Breast epithelium (tissue), 4 donors: ENCODE data around the gene KLHL18. TPM values are rescaled to one million over a fixed set of nuclear protein-coding genes. Genes with fewer than 3 reads are reported as not detected.
"Not testable (repeated sequence)": the region's sequence is repeated elsewhere in the genome, so short reads cannot be mapped to it uniquely, and the experiment has no call there.

Experiments used
- DNase-seq, 2 donors: peaks; one replicate each; pipeline ENCODE4 v3.0.0-alpha.2; 2019; ENCODE audit warnings: low spot score in 2 of 2
- H3K27ac ChIP-seq, 2 donors: fragments of 200-600 bp; sonication (generic) in 1 of 2; one replicate each; pipeline ENCODE4 v1.5.1; 2016 to 2019; ENCODE audit warnings: mild to moderate bottlenecking in 1 of 2
- H3K27me3 ChIP-seq, 2 donors: fragments of 200-600 bp; sonication (generic) in 1 of 2; one replicate each; pipeline versions ENCODE4 v1.5.1 to v1.6.0; 2017 to 2019; ENCODE audit warnings: control low read depth in 1 of 2, mild to moderate bottlenecking in 1 of 2
- H3K36me3 ChIP-seq: fragments of 200-600 bp; one replicate; pipeline ENCODE4 v1.5.1; 2019
- H3K4me1 ChIP-seq, 2 donors: fragments of 200-600 bp; sonication (generic); one replicate each; pipeline ENCODE4 v1.5.1; 2016 to 2019; ENCODE audit warnings: control low read depth in 1 of 2
- H3K4me3 ChIP-seq, 3 donors: fragments of 200-600 bp; sonication (generic); 1 replicate in 2 of 3; 2 replicates in 1 of 3; pipeline ENCODE4 v1.5.1; 2016 to 2019; ENCODE audit warnings: mild to moderate bottlenecking in 3 of 3, moderate library complexity in 2 of 3
- H3K9me3 ChIP-seq, 2 donors: fragments of 200-600 bp; sonication (generic) in 1 of 2; one replicate each; pipeline ENCODE4 v1.5.1; 2016 to 2019; ENCODE audit warnings: control low read depth in 1 of 2
- CTCF ChIP-seq, 3 donors: fragments of 450-650 bp; IDR thresholded peaks; one replicate each; pipeline ENCODE4 v1.5.1; 2016 to 2017; ENCODE audit warnings: antibody characterized with exemption in 3 of 3, mild to moderate bottlenecking in 3 of 3, moderate library complexity in 3 of 3
- POLR2A ChIP-seq: fragments of 450-650 bp; IDR thresholded peaks from one replicate; pipeline ENCODE4 v1.6.1; 2016; ENCODE audit warnings: antibody characterized with exemption, mild to moderate bottlenecking, moderate library complexity
- POLR2AphosphoS5 ChIP-seq, 3 donors: sonication (generic); formaldehyde crosslinking; IDR thresholded peaks; one replicate each; pipeline ENCODE4 v1.6.1; 2017; ENCODE audit warnings: antibody characterized with exemption in 3 of 3
- intact Hi-C: fragments of 100-400 bp; cut with DNase I; formaldehyde crosslinking; loops from one replicate; pipeline ENCODE4 v1.15.1; 2023; ENCODE audit warnings: low total_unique reads
- total RNA-seq, 3 donors: library from RNA; depleted of rRNA; stranded (reverse); fragments of >200 nt; gene quantifications; one replicate each; pipeline ENCODE4 v1.1.0, GENCODE V29; 2016

KLHL18 gene
- total RNA-seq, 3 donors from 2014 or later = 12.5 to 14.5 (median 14.1) TPM

GRCh38 chr3:47348411-47349154, 65.8 kb downstream of the KLHL18 start:
- H3K9me3 ChIP-seq = no peaks in the 10 kb centered on the region
- no peak overlapping the region for H3K4me3 ChIP-seq
- TF ChIP-seq POLR2AphosphoS5 (IDR thresholded peaks at IDR 0.05) = no peak
- no peak for TF ChIP-seq POLR2A
- no peak for TF ChIP-seq CTCF (IDR thresholded peaks at IDR 0.05)
- no peak for DNase-seq
- no peak overlapping the region for H3K27ac ChIP-seq
- no peaks in the 10 kb centered on the region for H3K4me1 ChIP-seq
- no peaks in the 10 kb centered on the region for H3K27me3 ChIP-seq
- intact Hi-C loops = no loop called here
- peaks cover 5% of the 10 kb centered on the region for H3K36me3 ChIP-seq

- no peaks in the 10 kb centered on the region for H3K36me3 ChIP-seq
- TF ChIP-seq POLR2A (no peak), CTCF (IDR thresholded peaks at IDR 0.05) (no peak), POLR2AphosphoS5 (IDR thresholded peaks at IDR 0.05) (no peak)
- no peaks in the 10 kb centered on the region for H3K27me3 ChIP-seq
- no peaks in the 10 kb centered on the region for H3K4me1 ChIP-seq
- intact Hi-C loops = no loop called here
- no peak overlapping the region for H3K27ac ChIP-seq
- no peak overlapping the region for H3K4me3 ChIP-seq
- DNase-seq = no peak
- peaks cover 15 to 19% of the 10 kb centered on the region in 2 donors for H3K9me3 ChIP-seq
Measured at GRCh38 chr3:47355010-47355409, 72.3 kb downstream of the KLHL18 start.

GRCh38 chr3:47356201-47356600, 73.5 kb downstream of the KLHL18 start:
- H3K4me3 ChIP-seq = no peak overlapping the region
- H3K27me3 ChIP-seq = no peaks in the 10 kb centered on the region
- no peak for DNase-seq
- no peak overlapping the region for H3K27ac ChIP-seq
- H3K9me3 ChIP-seq = peaks cover 17 to 19% of the 10 kb centered on the region in 2 donors
- no peaks in the 10 kb centered on the region for H3K4me1 ChIP-seq
- intact Hi-C loops = no loop called here
- TF ChIP-seq POLR2AphosphoS5 (IDR thresholded peaks at IDR 0.05) (no peak), POLR2A (no peak), CTCF (IDR thresholded peaks at IDR 0.05) (no peak)
- no peaks in the 10 kb centered on the region for H3K36me3 ChIP-seq

GRCh38 chr3:47359323-47359722, 76.6 kb downstream of the KLHL18 start:
- Histone ChIP-seq H3K27ac (no peak overlapping the region), H3K9me3 (peaks cover 17 to 19% of the 10 kb centered on the region in 2 donors), H3K27me3 (no peaks in the 10 kb centered on the region), H3K4me3 (no peak overlapping the region), H3K36me3 (no peaks in the 10 kb centered on the region), H3K4me1 (no peaks in the 10 kb centered on the region)
- intact Hi-C loops = no loop called here
- TF ChIP-seq CTCF (IDR thresholded peaks at IDR 0.05) (no peak), POLR2A (no peak), POLR2AphosphoS5 (IDR thresholded peaks at IDR 0.05) (no peak)
- no peak for DNase-seq

GRCh38 chr3:47360110-47360517, 77.4 kb downstream of the KLHL18 start:
- H3K4me3 ChIP-seq, H3K27me3 ChIP-seq, intact Hi-C loops, H3K27ac ChIP-seq, DNase-seq, H3K4me1 ChIP-seq, H3K36me3 ChIP-seq: not testable (repeated sequence)
- peaks cover 17 to 19% of the 10 kb centered on the region in 2 donors for H3K9me3 ChIP-seq
